Superior temporal gyrus (tissue), 1 donor: ENCODE measurements around the gene TTC39A.
A peak's percentile ranks its signal among the peaks of the same experiment; 100 is the strongest.
"Not testable (repeated sequence)": the region's sequence is repeated elsewhere in the genome, so short reads cannot be mapped to it uniquely, and the experiment has no call there.

Experiments
- DNase-seq: peaks from one replicate; pipeline ENCODE4 v3.0.0-alpha.2; 2016; ENCODE audit errors: extremely low spot score

The TTC39A gene

GRCh38 chr1:51266791-51267190 is 63.6 kb downstream of the TTC39A start:
- DNase-seq: no peak

GRCh38 chr1:51266181-51266580 is 64.2 kb downstream of the TTC39A start:
- DNase-seq: no peak

GRCh38 chr1:51265618-51266017 is 64.7 kb downstream of the TTC39A start:
- DNase-seq: no peak

- peak; percentile 44 for DNase-seq
Observed at GRCh38 chr1:51264451-51264850, 65.9 kb downstream of the TTC39A start.

GRCh38 chr1:51263147-51263877 is 67.0 kb downstream of the TTC39A start:
- no peak for DNase-seq

- no peak for DNase-seq
Observed at GRCh38 chr1:51255331-51255730, 75.0 kb downstream of the TTC39A start.

- DNase-seq: no peak
Observed at GRCh38 chr1:51253691-51254090, 76.7 kb downstream of the TTC39A start.

GRCh38 chr1:51252366-51252765 is 78.0 kb downstream of the TTC39A start:
- DNase-seq: no peak

- not testable (repeated sequence) for DNase-seq
Observed at GRCh38 chr1:51251165-51251564, 79.2 kb downstream of the TTC39A start.

- not testable (repeated sequence) for DNase-seq
Observed at GRCh38 chr1:51250729-51251128, 79.6 kb downstream of the TTC39A start.

- DNase-seq: no peak
Observed at GRCh38 chr1:51249445-51249844, 80.9 kb downstream of the TTC39A start.

GRCh38 chr1:51247499-51247898 is 82.9 kb downstream of the TTC39A start:
- DNase-seq: no peak

GRCh38 chr1:51247022-51247421 is 83.3 kb downstream of the TTC39A start:
- DNase-seq: no peak

- DNase-seq: no peak
Observed at GRCh38 chr1:51242546-51242945, 87.8 kb downstream of the TTC39A start.

- DNase-seq: no peak
Observed at GRCh38 chr1:51241119-51241518, 89.2 kb downstream of the TTC39A start.

GRCh38 chr1:51240084-51240483 is 90.3 kb downstream of the TTC39A start:
- no peak for DNase-seq

GRCh38 chr1:51238034-51238403 is 92.3 kb downstream of the TTC39A start:
- no peak for DNase-seq

- DNase-seq: no peak
Observed at GRCh38 chr1:51237351-51238033, 92.9 kb downstream of the TTC39A start.
